Activated effector memory CD4-positive, alpha-beta T cell treated with anti-CD3 and anti-CD28 coated beads, Interleukin-2, amount 50 U/mL, for 16 hours (primary cell): Measurements from ENCODE around the gene CEP128.

Experiments
- DNase-seq: peaks from one replicate; pipeline ENCODE4 v3.0.0-alpha.2; 2020

Gene CEP128

GRCh38 chr14:80537626-80538025, 403.9 kb downstream of the CEP128 start:
- no peak for DNase-seq

DNA sequence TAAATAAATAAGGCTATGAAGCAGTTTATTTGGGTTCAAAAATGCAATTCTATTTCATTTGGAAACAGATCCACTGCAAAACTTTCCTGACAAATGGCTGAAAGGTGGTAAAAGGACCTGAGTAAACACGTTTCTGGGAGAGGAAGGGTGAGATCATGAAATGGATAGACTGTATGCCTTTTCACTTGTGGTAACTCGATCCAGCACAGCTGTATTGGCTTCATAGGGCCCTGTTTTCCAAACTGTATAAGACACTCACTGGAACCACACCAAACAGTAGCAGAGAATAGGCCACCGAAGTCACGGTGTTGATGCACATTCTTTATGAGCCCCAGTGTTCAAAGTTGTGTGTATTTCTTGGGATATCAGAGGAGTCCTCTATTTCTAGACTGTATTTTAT, 405.1 kb downstream of the CEP128 start:
- no peak for DNase-seq

- DNase-seq, result no peak
Observed at GRCh38 chr14:80535171-80535570, 406.4 kb downstream of the CEP128 start.

DNA sequence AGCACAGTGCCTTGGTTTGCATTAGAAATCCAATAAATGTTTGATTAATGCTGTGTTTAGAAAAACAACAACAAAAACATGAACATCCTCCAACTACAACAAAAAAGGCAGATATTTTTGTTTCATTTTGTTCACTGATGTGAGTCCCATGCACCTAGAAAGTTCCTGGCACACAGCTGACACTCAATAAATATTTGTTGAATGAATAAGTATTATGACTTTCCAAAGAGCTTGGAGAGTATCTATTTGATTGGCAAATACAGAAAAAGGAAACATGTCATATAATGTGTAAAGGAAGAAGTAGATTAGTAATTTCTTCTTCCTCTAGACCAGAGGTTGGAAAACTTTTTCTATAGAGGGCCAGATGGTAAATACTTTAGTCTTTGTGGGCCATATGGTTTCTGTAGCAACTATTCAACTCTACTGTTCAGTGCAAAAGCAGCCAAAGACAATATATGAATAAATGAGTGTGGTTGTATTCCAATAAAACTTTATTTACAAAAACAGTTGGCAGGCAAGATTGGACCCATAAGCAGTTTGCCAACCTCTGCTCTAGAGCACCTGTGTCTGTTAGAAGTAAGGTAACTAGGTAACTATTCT, 417.9 kb downstream of the CEP128 start:
- no peak for DNase-seq

DNA sequence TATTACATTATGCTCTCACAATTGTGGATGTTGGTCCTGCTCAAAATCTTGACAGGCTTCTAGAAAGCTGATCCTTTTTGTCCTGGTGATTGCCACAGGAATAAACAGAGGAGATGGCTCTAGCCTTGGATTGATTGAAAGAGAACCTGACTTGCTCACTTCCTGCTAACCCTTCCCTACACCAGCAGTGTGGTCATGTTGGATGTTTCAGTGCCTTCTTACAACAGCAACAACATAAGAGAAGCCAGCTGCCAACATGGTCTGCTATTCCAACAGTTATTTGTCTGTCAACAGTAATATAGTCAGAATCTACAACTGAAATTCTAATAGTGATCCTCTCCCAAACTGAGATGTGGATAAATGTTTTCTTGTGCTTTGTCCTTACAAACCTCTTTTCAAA, 418.6 kb downstream of the CEP128 start:
- DNase-seq, result no peak

- no peak for DNase-seq
Observed at GRCh38 chr14:80522411-80522810, 419.1 kb downstream of the CEP128 start.

- no peak for DNase-seq
Observed at GRCh38 chr14:80521456-80521855, 420.1 kb downstream of the CEP128 start.

GRCh38 chr14:80519002-80519401, 422.5 kb downstream of the CEP128 start:
- DNase-seq, result no peak

- no peak for DNase-seq
Observed at GRCh38 chr14:80518173-80518572, 423.4 kb downstream of the CEP128 start.

DNA sequence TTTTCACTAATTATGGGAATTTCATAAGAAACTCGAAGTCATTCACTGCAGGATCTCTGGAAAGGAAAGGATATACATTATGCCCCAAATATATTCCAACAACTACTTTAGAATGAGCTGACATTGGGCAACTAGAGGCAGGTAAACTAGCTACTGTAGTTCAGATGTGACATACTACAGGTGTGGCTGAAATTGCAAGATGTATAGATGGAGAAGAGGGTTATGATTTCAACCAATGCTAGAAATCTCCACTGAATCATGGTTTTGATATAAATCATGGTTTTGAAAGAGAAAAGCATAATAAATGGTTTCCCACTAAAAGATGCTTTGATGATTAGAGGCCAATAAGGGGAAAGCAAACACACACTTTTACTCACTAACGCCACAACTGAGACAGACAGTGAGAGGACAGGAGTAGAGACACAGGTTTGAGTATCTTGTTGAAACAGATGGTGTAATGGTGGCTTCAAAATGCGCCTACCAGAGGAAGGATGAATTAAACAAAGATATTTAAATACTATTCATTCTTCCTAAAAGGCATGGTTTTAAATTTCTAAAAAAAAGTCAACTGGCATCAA, 434.2 kb downstream of the CEP128 start:
- no peak for DNase-seq

- no peak for DNase-seq
Observed at GRCh38 chr14:80504781-80505180, 436.8 kb downstream of the CEP128 start.

GRCh38 chr14:80498533-80498932, 443.0 kb downstream of the CEP128 start:
- DNase-seq, result no peak

GRCh38 chr14:80496090-80496489, 445.4 kb downstream of the CEP128 start:
- no peak for DNase-seq

DNA sequence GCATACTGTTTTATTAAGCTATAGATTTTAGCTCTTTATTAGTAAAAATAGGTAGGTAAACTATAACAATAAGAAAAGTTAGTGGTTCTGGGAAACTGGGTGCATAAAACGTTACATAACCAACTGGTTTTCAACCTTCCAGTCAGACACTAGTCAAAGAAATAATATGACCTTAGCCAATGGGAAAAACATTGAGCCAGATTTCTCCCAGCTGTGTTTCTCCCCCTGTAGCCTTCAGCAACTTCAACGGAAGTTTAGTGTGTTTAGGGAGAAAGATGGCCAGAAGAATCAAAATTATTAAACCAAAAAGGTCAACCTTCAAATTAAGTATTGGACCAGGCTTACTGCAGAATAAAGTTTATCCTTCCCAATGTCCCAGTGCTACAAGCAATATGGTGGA, 446.8 kb downstream of the CEP128 start:
- no peak for DNase-seq

- DNase-seq, result no peak
Observed at GRCh38 chr14:80493620-80494019, 447.9 kb downstream of the CEP128 start.

DNA sequence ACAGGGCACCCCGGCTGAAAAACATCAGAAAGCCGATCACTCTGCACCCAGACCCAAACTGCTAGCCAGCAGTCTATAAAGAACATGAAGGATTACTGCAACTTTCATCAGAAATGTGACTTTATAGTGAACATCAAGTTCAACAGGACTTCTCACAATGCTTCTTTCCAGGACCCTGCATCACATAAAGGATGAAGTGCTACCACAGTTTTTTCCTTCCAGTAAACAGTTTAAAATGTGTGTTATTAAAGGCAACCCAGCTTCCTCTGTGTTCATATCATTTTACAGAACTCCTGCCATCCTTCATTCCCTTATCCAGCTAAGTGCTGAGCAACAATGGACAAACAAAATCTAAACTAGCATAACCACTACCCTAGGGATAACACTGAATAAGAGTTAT, 449.9 kb downstream of the CEP128 start:
- DNase-seq, result no peak

DNA sequence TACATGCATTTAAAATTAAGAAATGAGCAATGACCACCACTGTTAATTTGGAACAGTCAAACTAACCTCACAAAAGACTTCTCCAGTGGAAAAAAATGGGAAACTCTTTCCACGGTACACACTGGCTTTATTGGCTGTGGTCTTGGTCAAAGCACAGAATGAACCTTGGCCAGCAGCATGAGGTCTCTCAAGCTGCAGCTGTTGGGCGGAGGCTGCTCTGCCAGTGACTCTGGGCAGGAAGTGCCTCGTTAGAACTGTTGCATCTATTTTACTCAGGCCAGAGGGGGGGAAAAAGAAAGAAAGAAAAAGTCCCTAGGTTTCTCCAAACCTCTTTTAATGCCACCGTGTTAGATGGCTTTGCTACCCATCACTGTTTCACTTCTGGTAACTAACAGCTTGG, 450.4 kb downstream of the CEP128 start:
- no peak for DNase-seq

- DNase-seq, result no peak
Observed at GRCh38 chr14:80489513-80489912, 452.0 kb downstream of the CEP128 start.

DNA sequence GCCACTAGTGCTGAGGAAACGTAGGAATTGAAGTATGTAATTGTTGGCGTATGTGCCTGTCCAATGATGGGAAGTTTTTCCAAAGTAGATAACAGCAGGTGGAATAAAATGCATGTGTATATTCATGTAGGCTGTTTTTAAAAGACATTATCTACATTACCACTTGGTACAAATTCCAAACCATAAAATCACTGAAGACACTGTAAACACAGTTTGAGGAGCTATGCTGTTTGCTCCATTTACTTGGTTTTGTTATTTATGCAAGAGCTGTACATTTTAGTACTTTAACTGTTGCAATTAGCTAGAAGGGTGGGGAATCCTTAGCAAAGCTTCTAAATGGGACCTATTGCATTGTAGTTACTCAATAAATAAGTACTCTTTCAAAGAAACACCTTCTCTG, 455.8 kb downstream of the CEP128 start:
- no peak for DNase-seq

DNA sequence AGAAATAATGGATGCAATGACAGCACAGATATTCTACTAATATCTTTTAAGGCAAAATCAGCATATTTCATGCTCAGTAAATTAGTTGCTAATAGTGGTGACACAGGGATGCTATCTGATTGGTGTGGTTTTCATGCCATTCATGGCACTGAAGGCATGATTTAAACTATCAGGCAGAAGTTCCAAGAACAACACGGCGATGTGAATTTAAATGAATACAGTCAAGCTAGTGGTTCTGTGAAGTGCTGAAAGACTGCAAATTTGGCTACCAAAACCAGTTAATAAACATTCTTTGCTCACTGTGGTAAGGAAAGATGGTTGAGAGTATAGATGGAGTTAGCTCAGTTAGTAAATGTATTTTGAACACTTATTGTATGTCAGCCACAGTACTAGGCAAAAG, 458.2 kb downstream of the CEP128 start:
- no peak for DNase-seq

GRCh38 chr14:80477388-80478160, 464.0 kb downstream of the CEP128 start:
- DNase-seq, result no peak

- DNase-seq, result no peak
Observed at GRCh38 chr14:80475074-80475473, 466.5 kb downstream of the CEP128 start.

- no peak for DNase-seq
Observed at GRCh38 chr14:80468331-80469122, 473.0 kb downstream of the CEP128 start.
